Activated T-helper 2 cell treated with anti-CD3 and anti-CD28 coated beads, Interferon-gamma antibody, Interleukin-2, Interleukin-4, amounts not matched to agents 10 μg/mL and 5 μg/mL and 100 μg/mL, durations not matched to agents 14 hours and 24 hours and 36 hours (primary cell): ENCODE measurements around the gene MRPL16. TPM values are rescaled to one million over a fixed set of nuclear protein-coding genes. Genes with fewer than 3 reads are reported as not detected.

Experiments
- DNase-seq: peaks from one replicate; pipeline ENCODE4 v3.0.0; 2021; ENCODE audit warnings: low spot score
- H3K27ac Mint-ChIP-seq: one replicate; pipeline ENCODE4 v1.8.0; 2021; ENCODE audit warnings: mixed read lengths
- H3K27me3 Mint-ChIP-seq: one replicate; pipeline ENCODE4 v1.8.0; 2021; ENCODE audit warnings: low read depth, mixed read lengths
- H3K36me3 Mint-ChIP-seq: one replicate; pipeline ENCODE4 v1.8.0; 2021; ENCODE audit warnings: low read depth, mixed read lengths
- H3K4me1 Mint-ChIP-seq: one replicate; pipeline ENCODE4 v1.8.0; 2021; ENCODE audit warnings: low read depth, mixed read lengths
- H3K4me3 Mint-ChIP-seq: one replicate; pipeline ENCODE4 v1.8.0; 2021; ENCODE audit warnings: low read depth, mild to moderate bottlenecking, moderate library complexity, mixed read lengths
- H3K9me3 Mint-ChIP-seq: one replicate; pipeline ENCODE4 v1.8.0; 2021; ENCODE audit warnings: mixed read lengths
- intact Hi-C: fragments of 100-400 bp; cut with micrococcal nuclease; formaldehyde crosslinking; loops from one replicate; pipeline ENCODE4 v1.15.1; 2023
- total RNA-seq: library from RNA; stranded (reverse); gene quantifications from 2 replicates; pipeline ENCODE4 v1.2.3, GENCODE V29; 2022

Gene MRPL16
- total RNA-seq, 1 donor from 2014 or later: 87.7 TPM

DNA sequence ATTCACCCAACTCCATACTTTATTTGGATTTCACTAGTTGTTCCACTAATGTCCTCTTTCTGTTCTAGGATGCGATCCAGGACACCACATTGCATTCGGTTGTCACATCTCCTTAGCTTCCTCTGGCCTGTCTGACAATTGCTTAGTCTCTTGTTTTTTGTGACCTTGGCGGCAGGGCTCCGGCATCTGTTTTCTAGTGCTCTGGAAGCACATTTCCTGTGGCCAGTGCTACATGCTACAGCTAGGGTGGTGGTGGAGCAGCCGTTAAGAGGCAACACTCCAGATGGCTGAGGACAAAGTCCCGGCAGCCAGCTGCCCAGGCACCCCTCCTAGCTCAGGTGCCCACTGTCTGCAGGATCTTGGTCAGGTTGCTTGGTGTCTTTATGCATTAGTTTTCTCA lies 48.6 kb downstream of the MRPL16 start:
- intact Hi-C loops: no loop called here
- DNase-seq: no peak
- Mint-ChIP-seq H3K4me3 (no peak overlapping the region), H3K9me3 (no peaks in the 10 kb centered on the region), H3K4me1 (peaks cover 12% of the 10 kb centered on the region), H3K36me3 (peaks cover 3% of the 10 kb centered on the region), H3K27ac (no peak overlapping the region), H3K27me3 (peaks cover 30% of the 10 kb centered on the region)

GRCh38 chr11:59760771-59761170 lies 49.8 kb downstream of the MRPL16 start:
- no peak overlapping the region for H3K4me3 Mint-ChIP-seq
- intact Hi-C loops: no loop called here

DNA sequence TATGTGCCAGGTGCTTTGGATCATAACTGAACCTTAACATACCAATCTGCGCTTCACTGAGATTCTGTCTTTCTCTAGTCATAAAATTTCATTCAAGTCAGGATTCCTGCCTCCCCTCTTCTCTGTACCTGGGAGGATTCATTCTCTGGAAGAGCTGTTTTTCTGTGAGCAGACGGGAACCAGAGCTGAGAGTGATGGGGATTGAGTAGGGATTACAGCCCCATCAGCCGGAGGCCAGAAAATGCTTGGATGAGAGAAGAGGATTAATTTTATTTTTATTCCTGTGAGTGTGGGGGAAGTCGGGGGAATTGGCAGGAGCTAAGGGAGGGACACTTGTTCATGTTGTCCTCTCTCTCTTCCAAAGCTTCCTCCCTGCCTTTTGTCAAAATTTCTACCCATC lies 50.7 kb downstream of the MRPL16 start:
- Mint-ChIP-seq H3K9me3 (no peaks in the 10 kb centered on the region), H3K27ac (no peak overlapping the region), H3K36me3 (peaks cover 3% of the 10 kb centered on the region), H3K4me3 (no peak overlapping the region), H3K27me3 (peaks cover 34% of the 10 kb centered on the region), H3K4me1 (peaks cover 9% of the 10 kb centered on the region)
- intact Hi-C loops: no loop called here
- no peak for DNase-seq

More at GRCh38 chr11:59760771-59761170, 49.8 kb downstream of the MRPL16 start:
- Mint-ChIP-seq H3K27me3 (peaks cover 36% of the 10 kb centered on the region), H3K4me1 (peaks cover 13% of the 10 kb centered on the region), H3K27ac (no peak overlapping the region), H3K9me3 (no peaks in the 10 kb centered on the region), H3K36me3 (peaks cover 3% of the 10 kb centered on the region)
- DNase-seq: no peak

GRCh38 chr11:59758401-59759037 lies 52.1 kb downstream of the MRPL16 start:
- H3K36me3 Mint-ChIP-seq: peaks cover 3% of the 10 kb centered on the region
- no peak overlapping the region for H3K4me3 Mint-ChIP-seq
- no peak overlapping the region for H3K27ac Mint-ChIP-seq
- DNase-seq: no peak
- intact Hi-C loops: no loop called here
- peaks cover 15% of the 10 kb centered on the region for H3K4me1 Mint-ChIP-seq
- peaks cover 34% of the 10 kb centered on the region for H3K27me3 Mint-ChIP-seq
- no peaks in the 10 kb centered on the region for H3K9me3 Mint-ChIP-seq

DNA sequence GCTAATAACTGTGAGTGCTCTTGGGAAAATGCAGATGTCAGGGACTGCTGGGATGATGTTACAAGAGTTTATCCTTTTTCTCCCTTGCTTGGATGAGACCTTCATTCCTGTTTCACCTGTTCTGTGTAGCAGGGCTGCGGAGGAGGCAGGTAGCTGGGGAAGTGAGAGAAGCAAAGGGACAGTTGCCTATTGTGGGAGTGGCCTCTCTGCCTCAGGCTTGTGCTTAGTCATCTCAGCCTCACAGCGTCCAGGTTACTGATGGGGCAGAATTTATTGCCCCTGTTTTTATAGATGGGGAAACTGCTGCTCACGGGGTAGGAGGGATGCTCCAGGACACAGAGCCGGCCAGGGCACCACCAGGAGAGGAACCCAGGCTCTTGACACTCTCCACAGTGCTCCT lies 53.7 kb downstream of the MRPL16 start:
- peaks cover 15% of the 10 kb centered on the region for H3K4me1 Mint-ChIP-seq
- intact Hi-C loops: no loop called here
- H3K27me3 Mint-ChIP-seq: peaks cover 28% of the 10 kb centered on the region
- no peak for DNase-seq
- no peaks in the 10 kb centered on the region for H3K9me3 Mint-ChIP-seq
- peak overlapping the region; percentile 84 for H3K4me3 Mint-ChIP-seq
- H3K36me3 Mint-ChIP-seq: peaks cover 3% of the 10 kb centered on the region
- H3K27ac Mint-ChIP-seq: no peak overlapping the region

DNA sequence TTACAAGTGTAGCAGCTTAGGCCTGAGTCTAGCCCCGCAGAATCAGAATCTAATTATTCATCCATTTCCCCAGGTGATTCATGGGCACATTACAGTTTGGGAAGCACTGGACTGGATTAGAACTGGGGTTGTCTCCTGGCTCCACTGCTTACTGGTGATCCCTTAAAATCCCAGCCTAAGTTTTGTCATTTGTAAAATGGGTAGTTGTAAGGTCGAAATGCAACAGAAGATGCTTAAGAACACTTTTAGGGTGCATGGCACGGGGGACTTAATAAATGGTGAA lies 54.1 kb downstream of the MRPL16 start:
- H3K4me1 Mint-ChIP-seq: peaks cover 15% of the 10 kb centered on the region
- peak overlapping the region; percentile 84 for H3K4me3 Mint-ChIP-seq
- no peak overlapping the region for H3K27ac Mint-ChIP-seq
- intact Hi-C loops: no loop called here
- no peaks in the 10 kb centered on the region for H3K9me3 Mint-ChIP-seq
- no peak for DNase-seq
- H3K27me3 Mint-ChIP-seq: peaks cover 28% of the 10 kb centered on the region
- H3K36me3 Mint-ChIP-seq: peaks cover 3% of the 10 kb centered on the region

Other genes with a start within 250 kb of the MRPL16 start
- gene OSBP, start 195.0 kb downstream of the MRPL16 start, total RNA-seq: 42.8 and 43.4 TPM in 2 replicates
- gene PATL1, start 141.7 kb downstream of the MRPL16 start, total RNA-seq: 69.0 and 71.2 TPM in 2 replicates
- gene OR10V1, start 96.9 kb downstream of the MRPL16 start, total RNA-seq: not detected in 2 replicates
- gene STX3, start 55.4 kb downstream of the MRPL16 start, total RNA-seq: 9.9 and 14.1 TPM in 2 replicates
- gene CBLIF, start 34.7 kb upstream of the MRPL16 start, total RNA-seq: not detected in 2 replicates
- gene TCN1, start 55.7 kb upstream of the MRPL16 start, total RNA-seq: 0.25 TPM in 1 of 2 replicates, not detected in the other
- gene OOSP3, start 68.0 kb upstream of the MRPL16 start, total RNA-seq: not detected in 2 replicates
- not detected in 2 replicates for gene OOSP1, start 127.7 kb upstream of the MRPL16 start, total RNA-seq
- gene OOSP4A, start 153.3 kb upstream of the MRPL16 start, total RNA-seq: not detected in 2 replicates
- gene OOSP4B, start 206.4 kb upstream of the MRPL16 start, total RNA-seq: not detected in 2 replicates
- gene OOSP2, start 229.6 kb upstream of the MRPL16 start, total RNA-seq: not detected in 2 replicates
- not detected in 2 replicates for gene MS4A3, start 245.9 kb upstream of the MRPL16 start, total RNA-seq